GM04503 (cell line): ENCODE measurements around the gene LAG3.

ENCODE experiments used
- DNase-seq: peaks from one replicate; pipeline ENCODE4 v3.0.0-alpha.2; 2012; ENCODE audit warnings: low read depth

The LAG3 gene

GRCh38 chr12:6823182-6824084 lies 51.1 kb downstream of the LAG3 start:
- no peak for DNase-seq

- DNase-seq: no peak
These were observed 51.9 kb downstream of the LAG3 start for GRCh38 chr12:6824085-6824775.

GRCh38 chr12:6824901-6825381 lies 52.6 kb downstream of the LAG3 start:
- DNase-seq: no peak

DNA sequence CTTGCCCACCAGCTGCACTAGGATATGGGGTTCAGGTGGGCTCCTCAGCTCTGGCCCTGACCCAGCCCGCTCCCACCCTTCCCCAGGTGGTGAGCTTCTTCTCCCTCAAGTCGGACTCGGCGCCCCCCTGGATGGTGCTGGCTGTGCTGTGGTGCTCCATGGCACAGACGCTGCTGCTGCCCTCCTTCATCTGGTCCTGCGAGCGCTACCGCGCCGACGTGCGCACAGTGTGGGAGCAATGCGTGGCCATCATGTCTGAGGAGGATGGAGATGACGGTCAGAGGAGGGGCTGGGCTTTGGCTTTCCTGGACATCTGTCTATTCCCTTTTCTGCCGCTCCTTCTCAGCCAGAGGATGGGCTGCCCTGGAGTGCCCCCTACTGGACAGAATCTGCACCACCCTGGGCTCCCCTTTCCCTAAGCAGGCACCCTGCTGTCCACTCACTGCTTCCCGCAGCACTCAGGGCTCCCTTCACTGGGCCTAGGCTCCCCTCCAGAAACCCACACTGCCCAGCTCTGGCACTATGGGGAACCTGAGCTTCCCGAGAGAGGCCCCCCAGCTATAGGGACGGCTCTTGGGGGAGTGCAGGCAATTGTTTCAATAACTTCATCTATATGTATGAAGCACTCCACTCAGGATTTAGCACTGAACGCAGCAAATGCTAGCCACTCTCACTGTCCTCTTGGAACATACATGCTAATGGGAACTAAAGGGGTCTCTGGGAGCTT lies 53.2 kb downstream of the LAG3 start:
- DNase-seq: no peak

GRCh38 chr12:6826125-6826733 lies 53.9 kb downstream of the LAG3 start:
- no peak for DNase-seq

GRCh38 chr12:6826734-6827436 lies 54.6 kb downstream of the LAG3 start:
- no peak for DNase-seq

DNA sequence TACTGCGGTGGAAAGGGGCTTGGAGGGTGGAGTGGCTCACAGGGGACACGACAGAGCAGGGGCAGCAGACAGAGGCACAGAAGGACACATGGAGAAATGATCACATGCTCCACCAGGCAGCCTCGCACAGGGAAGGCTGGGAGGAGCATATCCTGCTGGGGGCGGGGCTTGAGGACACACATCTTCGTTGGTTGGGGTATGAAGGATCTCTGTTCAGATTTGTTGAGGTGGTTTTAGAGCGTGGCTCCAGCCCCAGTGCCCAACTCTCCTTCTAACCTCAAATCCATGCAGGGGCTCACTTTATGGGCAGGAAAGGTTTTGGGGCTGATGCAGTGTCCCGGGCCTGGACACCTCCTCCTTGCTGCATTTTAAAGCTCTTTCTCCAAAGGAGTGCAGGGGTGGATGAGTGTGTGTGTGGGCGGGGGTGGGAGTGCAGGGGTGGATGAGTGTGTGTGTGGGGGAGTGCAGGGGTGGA lies 55.2 kb downstream of the LAG3 start:
- DNase-seq: no peak
